ENCODE measurements around the gene NENF.
"Not testable (repeated sequence)": the region's sequence is repeated elsewhere in the genome, so short reads cannot be mapped to it uniquely, and the experiment has no call there.

The NENF gene

DNA sequence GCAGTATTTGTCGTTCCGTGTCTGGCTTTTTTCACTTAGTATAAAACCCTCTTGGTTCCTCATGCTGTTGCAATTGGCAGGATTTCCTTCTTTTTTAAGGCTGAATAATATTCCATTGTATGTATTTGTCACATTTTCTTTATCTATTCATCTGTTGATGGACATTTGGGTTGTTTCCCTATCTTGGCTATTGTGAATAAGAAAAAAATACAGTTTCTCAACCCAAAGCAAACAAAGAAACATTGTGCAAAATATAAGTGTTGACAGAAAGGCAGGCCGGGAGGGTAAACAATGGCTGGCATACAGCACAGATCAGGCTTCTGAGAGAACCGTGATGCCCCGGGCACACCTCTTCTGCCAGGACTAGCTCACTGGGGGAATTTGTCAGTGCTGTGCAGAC lies 26.9 kb downstream of the NENF start:
- DNase-seq (ENCODE audit: low spot score), result peak; percentile 48

DNA sequence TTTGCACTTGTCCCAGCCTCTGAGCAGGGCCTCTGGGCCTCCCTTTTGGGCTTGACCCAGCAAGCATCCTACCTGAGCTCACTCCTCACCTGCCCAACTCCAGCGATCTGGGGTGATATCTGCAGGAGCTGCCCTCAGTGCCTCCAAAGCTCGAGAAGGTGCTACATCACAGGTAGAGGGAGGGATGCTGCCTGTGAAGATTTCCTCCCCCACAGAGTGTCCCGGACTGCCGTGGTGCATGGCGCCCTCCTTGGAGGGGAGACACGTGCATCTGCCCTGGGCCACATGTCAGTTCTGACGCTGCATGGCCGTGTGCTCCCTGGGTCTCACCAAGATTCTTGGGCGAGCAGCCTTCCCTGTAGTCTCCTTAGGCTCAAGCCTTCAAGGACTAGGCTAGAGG lies 27.7 kb downstream of the NENF start:
- DNase-seq (ENCODE audit: low spot score), result no peak

DNA sequence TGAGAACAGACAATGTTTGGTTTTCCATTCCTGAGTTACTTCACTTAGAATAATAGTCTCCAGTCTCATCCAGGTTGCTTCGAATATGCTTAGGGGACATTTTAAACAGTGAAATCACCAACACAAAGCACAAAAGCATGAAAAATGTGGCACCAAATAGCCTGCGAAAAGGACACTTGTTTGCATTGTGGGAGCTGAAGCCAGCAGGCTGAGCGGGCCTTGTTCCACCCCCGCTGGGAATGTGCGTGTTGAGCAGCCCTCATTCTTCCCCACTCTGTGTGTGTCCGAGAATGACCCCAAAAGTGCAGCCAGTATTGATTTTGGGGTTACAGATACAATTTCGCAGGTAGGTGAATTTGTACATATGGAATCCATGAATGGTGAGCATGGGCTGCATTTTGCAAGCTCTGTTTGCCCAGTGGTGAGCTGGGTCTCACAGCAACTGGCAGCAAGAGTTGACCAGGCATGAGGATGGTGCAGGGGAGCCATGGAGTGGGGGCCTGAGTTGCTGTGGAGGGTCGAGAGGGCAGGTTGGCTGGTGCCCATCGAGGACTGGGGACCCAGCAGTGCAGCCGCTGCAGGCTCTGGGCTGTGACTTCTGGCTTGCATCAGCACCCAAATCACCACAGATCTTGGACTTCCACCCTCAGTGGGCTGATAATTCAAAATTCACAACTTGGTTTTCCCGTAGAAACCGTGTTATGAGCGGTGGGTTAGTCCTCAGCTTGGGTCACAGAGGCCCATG lies 29.4 kb downstream of the NENF start:
- DNase-seq (ENCODE audit: low spot score), result no peak

DNA sequence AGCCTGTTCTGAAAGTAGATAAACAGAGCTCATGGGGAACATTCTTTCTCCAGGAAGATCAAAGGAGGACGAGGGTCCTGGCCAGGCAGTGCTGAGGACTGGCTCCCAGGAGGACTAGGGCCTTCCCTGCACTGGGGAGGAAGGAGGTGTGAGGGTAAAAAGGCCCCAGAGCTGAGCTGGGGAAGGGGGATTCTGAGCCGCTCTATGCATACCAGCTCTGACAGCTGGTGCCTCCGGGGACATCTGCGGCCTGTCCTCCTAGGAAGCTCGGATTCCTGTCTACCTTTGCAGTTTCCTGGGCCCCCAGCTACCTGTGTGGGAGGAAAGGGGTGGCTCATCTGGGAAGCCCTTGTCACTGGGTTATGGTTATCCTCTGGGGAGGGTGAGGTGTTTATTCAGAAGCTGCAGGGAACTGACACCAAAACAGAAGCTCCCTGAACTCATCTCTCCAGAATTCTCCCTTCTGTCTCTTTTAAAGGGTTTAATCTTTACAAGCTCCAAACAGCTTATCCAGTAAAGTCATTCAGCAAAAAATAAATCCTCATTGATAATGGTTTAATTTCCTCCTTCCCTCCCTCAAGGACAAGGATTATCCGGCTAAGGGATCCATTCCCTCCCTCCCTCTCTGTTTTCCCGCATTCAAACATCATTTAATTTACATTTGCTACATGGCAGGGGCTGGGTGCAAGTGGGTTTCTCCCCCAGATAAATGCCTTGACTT lies 31.0 kb downstream of the NENF start:
- DNase-seq (ENCODE audit: low spot score), result no peak

DNA sequence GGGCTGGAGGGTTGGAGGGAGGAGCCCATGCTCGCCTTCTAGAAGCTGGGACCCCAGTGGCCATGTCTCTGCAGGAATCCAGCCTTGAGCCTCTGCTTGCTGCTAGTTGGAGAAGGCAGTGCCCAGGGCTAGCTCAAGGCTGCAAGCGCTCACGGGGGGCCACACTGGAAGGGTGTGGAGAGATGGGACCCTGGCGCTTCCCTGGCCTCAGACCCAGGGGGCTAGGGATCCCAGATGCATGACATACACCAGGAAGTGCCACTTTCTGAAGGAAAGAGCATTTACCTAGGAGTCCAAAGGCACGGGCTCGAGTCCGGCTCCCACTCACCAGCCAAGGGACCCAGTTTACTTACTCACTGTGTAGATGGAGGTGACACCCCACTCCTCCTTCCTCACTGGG lies 32.6 kb downstream of the NENF start:
- no peak for DNase-seq (ENCODE audit: low spot score)

DNA sequence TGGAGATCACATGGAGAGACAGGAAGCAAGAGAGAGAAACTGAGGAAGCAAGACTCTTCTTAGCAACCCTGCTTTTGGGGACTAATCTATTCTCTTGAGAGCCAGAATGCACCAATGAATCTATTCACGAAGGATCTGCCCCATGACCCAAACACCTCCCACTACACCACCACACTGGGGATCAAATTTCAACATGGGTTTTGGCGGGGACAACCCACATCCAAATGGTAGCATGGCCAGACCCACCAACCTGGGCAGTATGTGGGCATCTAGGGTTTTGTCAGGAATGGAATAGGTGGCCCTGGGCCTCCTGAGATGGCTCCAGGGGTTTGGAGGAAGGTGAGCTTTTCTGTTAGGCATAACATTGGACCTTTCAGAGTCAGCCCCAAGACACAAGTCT lies 33.7 kb downstream of the NENF start:
- DNase-seq (ENCODE audit: low spot score), result no peak

DNA sequence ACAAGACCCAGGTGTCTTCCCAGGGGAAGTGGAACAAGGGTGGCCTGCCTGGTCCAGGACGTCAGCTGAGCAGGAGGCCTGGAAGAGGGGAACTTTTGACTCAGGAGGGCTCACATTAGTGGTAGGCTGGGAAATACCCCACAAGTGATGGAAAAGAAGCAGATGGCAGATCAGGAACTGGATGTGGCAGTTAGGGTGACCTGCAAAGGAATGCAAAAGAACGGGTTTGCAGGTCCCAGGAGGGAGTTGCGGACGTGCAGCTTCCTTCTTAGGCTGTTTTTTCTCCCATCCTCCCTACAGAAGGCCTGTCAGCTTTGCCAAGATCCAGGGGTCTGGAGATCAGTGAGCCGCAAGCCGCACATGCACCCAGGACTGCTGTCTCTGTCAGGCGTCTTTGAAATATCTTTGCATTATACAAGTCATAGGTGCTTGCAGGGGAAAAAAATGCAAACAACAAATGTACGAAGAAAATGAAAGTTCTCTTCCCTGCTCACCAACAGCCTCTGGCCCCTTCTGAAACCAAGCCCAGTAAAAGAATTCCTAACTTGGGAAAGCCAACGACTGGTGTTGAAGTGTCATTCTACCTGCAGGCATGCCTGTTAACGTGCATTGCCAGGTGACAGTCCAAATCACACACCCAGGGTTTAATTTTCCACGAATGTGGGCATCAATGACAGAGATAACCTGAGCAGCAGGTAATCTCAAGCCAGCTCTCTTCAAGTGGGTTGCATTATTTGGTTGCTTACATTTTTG lies 34.4 kb downstream of the NENF start:
- DNase-seq (ENCODE audit: low spot score), result no peak

DNA sequence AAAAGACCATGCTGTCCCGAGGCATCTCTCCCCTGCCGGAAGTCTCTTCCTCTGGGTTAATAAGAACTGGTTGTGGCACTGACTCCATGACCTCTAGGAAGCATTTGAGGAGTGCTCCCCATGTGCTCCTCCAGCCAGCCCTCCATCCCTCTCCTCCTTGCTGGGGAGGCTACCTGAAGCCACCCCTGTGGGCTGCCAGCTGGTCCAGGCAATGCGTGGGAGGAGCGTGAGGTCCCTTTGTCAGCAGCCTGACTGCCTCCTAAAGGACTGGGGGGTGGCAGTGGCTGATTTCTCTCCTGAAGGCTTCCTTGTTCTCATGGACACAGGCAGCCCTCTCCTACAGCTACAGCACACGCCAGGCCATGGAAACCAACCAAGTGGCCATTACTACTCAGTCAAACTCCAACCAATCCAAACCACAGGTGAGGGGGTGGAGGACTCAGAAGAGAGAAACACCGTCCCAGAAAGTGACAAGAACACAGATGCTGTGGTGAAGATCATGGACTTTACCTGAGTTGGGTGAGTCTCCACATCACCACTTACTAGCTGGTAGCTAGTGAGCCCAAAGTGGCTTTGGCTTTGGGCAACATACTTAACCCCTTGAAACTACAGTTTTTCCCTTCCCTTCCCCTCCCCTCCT lies 35.2 kb downstream of the NENF start:
- peak; percentile 53 for DNase-seq (ENCODE audit: low spot score)

DNA sequence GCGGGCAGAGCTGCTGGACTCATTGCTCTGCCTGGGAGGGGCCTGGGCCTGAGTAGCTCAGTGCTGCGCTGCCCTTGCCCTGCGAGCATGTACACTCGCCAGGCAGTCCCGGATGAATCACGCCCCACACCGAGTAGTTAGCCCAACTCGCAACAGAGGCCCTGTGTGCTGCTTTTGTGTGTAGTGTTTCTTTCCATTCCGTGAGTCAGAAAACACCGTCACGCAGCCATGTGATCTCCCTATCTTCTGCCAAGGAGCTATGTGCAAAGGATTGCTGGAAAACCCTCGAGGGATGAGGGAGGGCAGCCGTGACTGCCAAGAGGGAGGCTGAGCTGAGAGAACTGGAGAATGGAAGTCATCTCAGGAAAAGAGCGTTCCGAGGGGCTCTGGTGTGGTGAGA lies 37.3 kb downstream of the NENF start:
- DNase-seq (ENCODE audit: low spot score), result peak; percentile 98

DNA sequence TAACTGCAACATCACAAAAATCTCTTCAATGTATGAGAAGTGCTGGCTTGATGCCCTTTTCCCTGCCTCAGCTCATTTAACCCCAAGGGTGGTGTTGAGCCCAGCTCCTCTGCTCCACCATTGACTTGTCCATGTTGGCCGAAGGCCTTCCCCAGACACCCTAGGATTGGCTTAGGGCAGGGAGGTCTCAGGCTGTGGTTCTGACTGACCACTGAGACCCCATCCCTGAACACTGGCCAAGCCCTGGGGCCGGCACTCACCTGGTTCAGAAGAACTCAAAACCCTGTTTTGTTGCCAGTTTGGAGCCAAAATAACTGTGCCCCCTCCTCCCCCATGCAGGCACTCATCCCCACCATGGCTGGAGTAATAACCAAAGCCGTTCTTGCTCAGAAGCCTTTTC lies 38.6 kb downstream of the NENF start:
- no peak for DNase-seq (ENCODE audit: low spot score)

DNA sequence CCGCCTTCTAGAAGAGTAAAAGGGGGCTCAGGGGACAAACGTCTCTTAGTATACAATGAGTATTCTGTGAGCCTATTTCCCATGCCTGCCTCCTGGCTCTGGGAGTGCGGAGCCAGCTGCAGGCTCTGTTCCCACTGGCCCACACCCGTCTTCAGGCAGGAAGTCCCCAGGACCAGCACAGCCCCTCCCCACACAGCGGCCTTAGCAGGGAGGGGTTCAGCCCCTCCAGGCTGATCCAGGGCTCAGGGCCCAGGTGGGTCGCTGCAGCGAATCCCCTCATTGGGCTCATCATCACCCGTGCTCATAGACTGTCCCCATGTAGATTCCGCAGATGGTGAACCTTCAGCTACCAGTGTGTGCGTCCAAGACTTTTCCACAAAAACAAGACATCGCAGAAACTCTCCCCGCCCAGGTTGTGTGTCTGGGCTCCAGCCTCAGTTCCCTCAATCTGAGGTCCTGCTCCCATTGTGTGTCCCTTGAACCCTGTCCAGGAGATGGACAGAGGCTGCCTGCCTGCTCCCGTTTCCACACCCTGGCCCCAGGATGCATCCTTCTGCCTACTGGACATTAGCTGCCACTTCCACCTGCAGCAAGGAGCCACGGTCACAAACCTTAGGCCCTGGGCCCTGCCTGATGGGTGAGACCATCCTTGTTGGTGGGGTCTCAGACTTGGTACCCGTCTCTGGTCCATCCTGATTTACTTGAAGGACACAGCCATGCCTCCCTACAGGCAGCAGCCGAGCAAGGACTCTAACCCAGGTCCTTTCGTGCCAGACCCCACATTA lies 39.4 kb downstream of the NENF start:
- DNase-seq (ENCODE audit: low spot score), result no peak

DNA sequence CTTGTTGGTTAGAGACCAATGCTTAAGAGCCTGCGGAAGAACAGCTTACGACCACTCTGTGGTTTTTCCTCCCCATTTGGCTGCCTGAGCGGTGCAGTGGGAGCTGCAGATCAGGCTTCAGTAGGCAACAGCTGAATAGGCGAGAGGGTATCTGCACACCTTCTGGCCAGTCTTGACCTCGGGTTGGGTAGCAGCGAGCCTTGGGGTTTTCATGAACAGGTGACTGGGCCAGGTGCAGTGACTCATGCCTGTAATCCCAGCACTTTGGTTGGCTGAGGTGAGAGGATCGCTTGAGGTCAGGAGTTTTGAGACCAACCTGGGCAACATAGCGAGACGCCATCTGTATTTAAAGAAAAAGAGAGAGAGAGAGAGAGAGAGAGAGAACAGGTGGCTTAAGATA lies 41.0 kb downstream of the NENF start:
- no peak for DNase-seq (ENCODE audit: low spot score)

DNA sequence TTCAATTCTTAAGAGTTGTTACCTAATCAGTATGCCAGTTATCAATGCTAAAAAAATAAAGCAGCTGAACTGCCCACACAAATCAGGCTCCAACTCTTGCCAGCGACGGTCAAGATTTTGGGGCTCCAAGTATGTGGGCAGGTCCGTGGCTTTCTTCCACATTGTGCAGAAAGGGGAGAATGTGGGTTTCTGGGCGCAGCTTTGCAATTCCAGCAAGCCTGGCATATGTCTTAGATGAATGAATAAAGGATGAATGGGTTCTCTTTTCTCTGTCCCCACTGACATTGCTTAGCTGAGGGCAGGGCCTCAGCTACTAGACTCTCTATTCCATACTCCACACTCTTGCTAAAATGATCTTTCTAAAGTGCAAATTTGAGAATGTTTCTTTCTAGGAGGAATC lies 42.4 kb downstream of the NENF start:
- no peak for DNase-seq (ENCODE audit: low spot score)

DNA sequence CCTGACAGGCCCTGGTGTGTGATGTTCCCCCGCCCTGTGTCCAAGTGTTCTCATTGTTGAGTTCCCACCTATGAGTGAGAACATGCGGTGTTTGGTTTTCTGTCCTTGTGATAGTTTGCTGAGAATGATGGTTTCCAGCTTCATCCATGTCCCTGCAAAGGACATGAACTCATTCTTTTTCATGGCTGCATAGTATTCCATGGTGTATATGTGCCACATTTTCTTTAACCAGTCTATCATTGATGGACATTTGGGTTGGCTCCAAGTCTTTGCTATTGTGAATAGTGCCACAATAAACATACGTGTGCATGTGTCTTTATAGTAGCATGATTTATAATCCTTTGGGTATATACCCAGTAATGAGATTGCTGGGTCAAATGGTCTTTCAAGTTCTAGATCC lies 43.1 kb downstream of the NENF start:
- not testable (repeated sequence) for DNase-seq (ENCODE audit: low spot score)

DNA sequence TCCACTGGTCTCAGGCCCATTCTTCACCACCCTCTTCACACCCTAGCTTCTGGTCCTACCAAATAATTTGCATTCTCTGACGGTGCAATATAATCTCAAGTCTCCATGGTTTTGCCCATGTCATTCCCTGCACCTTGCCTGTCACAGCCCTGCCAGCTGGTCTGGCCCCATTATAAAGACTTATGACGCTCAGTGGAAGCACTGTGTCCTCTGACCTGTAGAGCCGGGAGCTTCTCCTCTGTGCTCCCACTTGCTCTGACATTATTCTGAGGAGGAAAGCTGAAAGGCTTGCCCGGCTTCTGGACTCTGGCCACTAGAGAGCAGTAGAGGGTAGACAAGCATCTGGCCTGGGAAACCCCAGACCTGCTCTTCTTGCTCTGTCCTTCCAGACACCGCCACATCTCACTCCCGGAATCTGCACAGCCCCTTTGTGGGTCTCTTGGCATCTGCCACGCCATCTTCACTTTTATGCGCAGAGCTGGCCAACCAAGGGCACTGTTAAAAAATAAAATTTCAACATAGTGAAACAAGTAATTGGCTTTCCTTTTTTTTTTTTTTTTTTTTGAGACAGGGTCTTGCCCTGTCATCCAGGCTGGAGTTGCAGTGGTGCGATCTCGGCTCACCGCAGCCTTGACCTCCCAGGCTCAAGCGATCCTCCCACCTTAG lies 44.4 kb downstream of the NENF start:
- DNase-seq (ENCODE audit: low spot score), result peak; percentile 90

DNA sequence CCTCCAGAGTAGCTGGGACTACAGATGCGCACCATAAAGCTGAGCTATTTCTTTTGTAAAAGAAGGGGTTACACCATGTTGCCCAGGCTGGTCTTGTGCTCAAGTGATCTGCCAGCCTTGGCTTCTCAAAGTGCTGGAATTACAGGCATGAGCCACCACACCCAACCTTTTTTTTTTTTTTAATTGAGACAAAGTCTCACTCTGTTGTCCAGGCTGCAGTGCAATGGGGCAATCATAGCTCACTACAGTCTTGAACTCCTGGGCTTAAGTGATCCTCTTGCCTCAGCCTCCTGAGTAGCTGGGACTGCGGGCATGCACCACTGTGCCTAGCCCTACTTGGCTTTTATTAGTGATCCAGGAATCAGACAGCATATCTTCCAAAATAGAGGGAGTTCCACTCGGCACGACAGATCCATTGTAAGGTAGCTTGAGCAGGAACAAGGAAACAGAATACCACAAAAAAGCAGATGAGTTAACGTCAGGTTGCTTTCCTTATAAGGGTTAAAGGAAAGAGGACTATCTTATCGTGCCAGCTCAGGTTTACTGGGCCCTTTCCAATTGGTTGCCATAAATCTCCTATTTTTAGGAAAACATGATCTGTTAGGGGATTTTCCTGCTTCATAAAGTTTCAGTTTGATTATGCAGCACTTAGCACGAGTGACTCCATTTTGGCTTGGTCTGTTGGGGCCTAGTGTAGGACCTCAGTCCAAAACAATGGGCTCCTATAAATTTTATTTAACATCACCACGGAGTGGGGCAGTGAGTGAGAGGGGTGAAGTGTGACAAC lies 45.2 kb downstream of the NENF start:
- no peak for DNase-seq (ENCODE audit: low spot score)

DNA sequence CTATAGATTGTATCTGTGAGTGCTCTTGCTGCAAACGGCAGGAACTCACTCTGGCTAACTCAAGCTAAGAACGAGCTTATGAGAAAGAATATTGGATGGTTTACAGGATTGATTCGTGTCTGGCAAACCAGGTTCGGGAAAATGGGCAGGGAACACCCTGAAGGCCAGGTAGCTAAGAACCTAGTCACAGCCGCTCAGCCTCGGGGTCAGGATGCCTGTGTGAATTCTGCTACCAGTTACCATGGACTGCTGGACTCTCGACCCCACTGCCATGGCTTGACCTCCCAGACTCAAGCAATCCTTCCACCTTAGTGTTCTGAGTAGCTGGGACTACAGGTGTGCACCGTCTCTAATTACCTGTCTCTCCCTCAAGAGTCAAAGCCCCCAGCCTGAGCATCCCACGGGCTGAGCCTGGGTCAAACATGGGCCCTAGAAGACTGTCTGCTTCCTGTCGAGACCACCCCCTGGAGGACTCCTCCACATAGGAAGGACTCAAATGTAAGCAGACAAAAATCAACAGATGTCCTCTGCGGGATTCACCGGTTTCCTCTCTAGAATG lies 45.8 kb downstream of the NENF start:
- no peak for DNase-seq (ENCODE audit: low spot score)

DNA sequence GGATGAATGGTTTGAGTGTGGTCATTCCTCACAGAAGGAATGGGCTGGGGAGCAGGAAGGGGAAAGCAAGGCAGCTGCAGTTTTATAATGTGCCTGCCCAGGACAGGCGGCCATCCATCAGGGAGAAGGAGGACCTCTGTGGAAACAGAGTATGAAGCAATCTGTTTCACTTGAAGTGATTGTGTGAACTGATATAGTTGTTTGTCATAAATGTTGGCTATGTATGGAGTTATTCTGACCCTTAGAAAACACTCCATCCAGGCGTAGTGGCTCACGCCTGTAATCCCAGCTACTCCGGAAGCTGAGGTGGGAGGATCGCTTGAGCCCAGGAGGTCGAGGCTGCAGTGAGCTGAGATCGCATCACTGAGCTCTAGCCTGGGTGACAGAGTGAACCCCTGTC lies 46.5 kb downstream of the NENF start:
- DNase-seq (ENCODE audit: low spot score), result no peak

DNA sequence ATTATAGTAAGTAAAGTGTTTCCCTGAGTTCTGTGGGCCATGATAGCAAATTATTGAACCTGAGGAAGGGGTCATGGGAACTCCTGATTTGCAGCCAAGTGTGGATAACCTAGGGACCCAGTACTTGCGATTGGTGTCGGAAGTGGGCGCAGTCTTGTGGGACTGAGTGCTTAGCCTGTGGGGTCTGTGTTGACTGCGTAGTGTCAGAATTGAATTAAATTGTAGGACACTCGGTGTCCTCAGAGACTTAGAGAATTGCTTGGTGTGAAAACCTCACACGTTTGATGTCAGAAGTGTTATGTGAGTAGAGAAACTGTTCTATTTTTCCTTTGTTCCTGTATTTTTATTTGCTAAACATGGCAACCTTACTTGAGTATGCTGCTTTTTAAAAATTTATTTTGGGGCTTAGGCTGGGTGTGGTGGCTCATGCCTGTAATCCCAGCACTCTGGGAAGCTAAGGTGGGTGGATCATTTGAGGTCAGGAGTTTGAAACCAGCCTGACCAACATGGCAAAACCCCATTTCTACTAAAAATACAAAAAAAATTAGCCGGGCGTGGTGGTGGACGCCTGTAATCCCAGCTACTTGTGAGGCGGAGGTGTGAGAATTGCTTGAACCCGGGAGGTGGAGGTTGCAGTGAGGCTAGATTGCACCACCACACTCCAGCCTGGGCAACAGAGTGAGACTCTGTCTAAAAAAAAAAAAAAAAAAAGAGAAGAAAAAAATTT lies 48.2 kb downstream of the NENF start:
- DNase-seq (ENCODE audit: low spot score), result not testable (repeated sequence)

DNA sequence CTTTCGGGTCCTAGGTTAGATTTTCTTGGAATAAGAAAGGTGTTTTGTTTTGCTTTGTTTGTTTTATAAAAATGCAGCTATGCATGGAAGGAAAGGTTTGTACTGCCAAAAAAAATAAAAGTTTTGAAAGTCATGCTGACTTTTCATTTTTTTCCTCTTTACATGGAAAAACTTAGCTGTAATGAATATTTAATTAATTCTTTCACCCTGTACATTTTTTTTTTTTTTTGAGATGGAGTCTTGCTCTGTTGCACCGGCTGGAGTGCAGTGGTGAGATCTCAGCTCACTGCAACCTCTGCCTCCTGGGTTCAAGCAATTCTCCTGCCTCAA lies 48.7 kb downstream of the NENF start:
- DNase-seq (ENCODE audit: low spot score), result no peak

Data from COLO829 (cell line).